HEK293 (cell line): ENCODE measurements around the gene CSTPP1.
A peak's percentile ranks its signal among the peaks of the same experiment; 100 is the strongest.

Experiments used
- GLI2 ChIP-seq: fragments of 450-650 bp; formaldehyde crosslinking; IDR thresholded peaks from 2 replicates; pipeline ENCODE4; 2017; ENCODE audit warnings: missing biosample characterization, missing genetic modification characterization, low read depth, borderline replicate concordance
- GLI4 ChIP-seq: fragments of 450-650 bp; formaldehyde crosslinking; IDR thresholded peaks from 2 replicates; pipeline ENCODE4 v1.5.1; 2016; ENCODE audit warnings: missing biosample characterization, missing genetic modification characterization
- HIC1 ChIP-seq: fragments of 450-650 bp; formaldehyde crosslinking; IDR thresholded peaks from 2 replicates; pipeline ENCODE4 v1.5.1; 2016; ENCODE audit warnings: missing biosample characterization, missing genetic modification characterization
- KLF9 ChIP-seq: fragments of 450-650 bp; formaldehyde crosslinking; IDR thresholded peaks from 2 replicates; pipeline ENCODE4 v1.5.1; 2016; ENCODE audit warnings: missing biosample characterization, missing genetic modification characterization, low read depth
- PRDM4 ChIP-seq: fragments of 450-650 bp; formaldehyde crosslinking; IDR thresholded peaks from 2 replicates; pipeline ENCODE4 v1.5.1; 2017; ENCODE audit warnings: missing biosample characterization, missing genetic modification characterization
- PRDM6 ChIP-seq: fragments of 450-650 bp; formaldehyde crosslinking; IDR thresholded peaks from 2 replicates; pipeline ENCODE4 v1.5.1; 2017; ENCODE audit warnings: missing biosample characterization, missing genetic modification characterization
- SETDB1 ChIP-seq: IDR thresholded peaks from one replicate; pipeline ENCODE4 v1.6.1; 2017; ENCODE audit warnings: mild to moderate bottlenecking, low read length, moderate library complexity, mixed read lengths; ENCODE audit not compliant: insufficient read length
- TRIM28 ChIP-seq: IDR thresholded peaks from 2 replicates; pipeline ENCODE4 v1.6.1; 2011; ENCODE audit warnings: low read length, control low read depth, borderline replicate concordance
- ZBTB44 ChIP-seq: fragments of 450-650 bp; IDR thresholded peaks from 2 replicates; pipeline ENCODE4 v1.5.1; 2018; ENCODE audit warnings: missing biosample characterization, mild to moderate bottlenecking, missing genetic modification characterization
- ZBTB49 ChIP-seq: fragments of 450-650 bp; formaldehyde crosslinking; IDR thresholded peaks from 2 replicates; pipeline ENCODE4 v1.5.1; 2016; ENCODE audit warnings: missing biosample characterization, missing genetic modification characterization, low read depth
- ZNF174 ChIP-seq: fragments of 450-650 bp; formaldehyde crosslinking; IDR thresholded peaks from 2 replicates; pipeline ENCODE4 v1.5.0; 2017; ENCODE audit warnings: missing biosample characterization, mild to moderate bottlenecking, missing genetic modification characterization
- ZNF2 ChIP-seq: fragments of 450-650 bp; formaldehyde crosslinking; IDR thresholded peaks from 2 replicates; pipeline ENCODE4 v1.5.1; 2016; ENCODE audit warnings: missing biosample characterization, missing genetic modification characterization
- ZNF23 ChIP-seq: fragments of 450-650 bp; formaldehyde crosslinking; IDR thresholded peaks from 2 replicates; pipeline ENCODE4 v1.5.1; 2016; ENCODE audit warnings: missing biosample characterization, missing genetic modification characterization, borderline replicate concordance
- ZNF239 ChIP-seq: fragments of 450-650 bp; formaldehyde crosslinking; IDR thresholded peaks from 2 replicates; pipeline ENCODE4 v1.5.1; 2016; ENCODE audit warnings: missing biosample characterization, missing genetic modification characterization
- ZNF324 ChIP-seq: fragments of 450-650 bp; formaldehyde crosslinking; IDR thresholded peaks from 2 replicates; pipeline ENCODE4 v1.5.1; 2016; ENCODE audit warnings: missing biosample characterization, missing genetic modification characterization
- ZNF404 ChIP-seq: fragments of 450-650 bp; formaldehyde crosslinking; IDR thresholded peaks from 2 replicates; pipeline ENCODE4 v1.5.1; 2017; ENCODE audit warnings: missing biosample characterization, missing genetic modification characterization
- ZNF48 ChIP-seq: fragments of 450-650 bp; formaldehyde crosslinking; IDR thresholded peaks from 2 replicates; pipeline ENCODE4 v1.5.1; 2016; ENCODE audit warnings: missing biosample characterization, missing genetic modification characterization
- ZNF580 ChIP-seq: fragments of 450-650 bp; formaldehyde crosslinking; IDR thresholded peaks from 2 replicates; pipeline ENCODE4 v1.5.1; 2016; ENCODE audit warnings: missing biosample characterization, missing genetic modification characterization
- ZNF610 ChIP-seq: fragments of 450-650 bp; formaldehyde crosslinking; IDR thresholded peaks from 2 replicates; pipeline ENCODE4 v1.5.1; 2016; ENCODE audit warnings: missing biosample characterization, missing genetic modification characterization, borderline replicate concordance
- ZNF624 ChIP-seq: fragments of 450-650 bp; formaldehyde crosslinking; IDR thresholded peaks from 2 replicates; pipeline ENCODE4 v1.5.1; 2017; ENCODE audit warnings: missing biosample characterization, missing genetic modification characterization
- ZNF629 ChIP-seq: fragments of 450-650 bp; formaldehyde crosslinking; IDR thresholded peaks from 2 replicates; pipeline ENCODE4 v1.5.1; 2017; ENCODE audit warnings: missing biosample characterization, missing genetic modification characterization
- ZNF639 ChIP-seq: fragments of 450-650 bp; formaldehyde crosslinking; IDR thresholded peaks from 2 replicates; pipeline ENCODE4 v1.5.1; 2016; ENCODE audit warnings: missing biosample characterization, missing genetic modification characterization
- ZNF660 ChIP-seq: fragments of 450-650 bp; IDR thresholded peaks from 2 replicates; pipeline ENCODE4 v1.5.1; 2018; ENCODE audit warnings: missing biosample characterization, mild to moderate bottlenecking, missing genetic modification characterization
- ZNF664 ChIP-seq: fragments of 450-650 bp; formaldehyde crosslinking; IDR thresholded peaks from 2 replicates; pipeline ENCODE4 v1.5.1; 2016; ENCODE audit warnings: missing biosample characterization, missing genetic modification characterization
- ZNF747 ChIP-seq: fragments of 450-650 bp; formaldehyde crosslinking; IDR thresholded peaks from 2 replicates; pipeline ENCODE4 v1.5.1; 2016; ENCODE audit warnings: missing biosample characterization, missing genetic modification characterization
- ZNF785 ChIP-seq: fragments of 450-650 bp; formaldehyde crosslinking; IDR thresholded peaks from 2 replicates; pipeline ENCODE4 v1.5.1; 2016; ENCODE audit warnings: missing biosample characterization, missing genetic modification characterization
- ZNF843 ChIP-seq: fragments of 450-650 bp; formaldehyde crosslinking; IDR thresholded peaks from 2 replicates; pipeline ENCODE4 v1.5.1; 2016; ENCODE audit warnings: missing biosample characterization, missing genetic modification characterization
- ZSCAN30 ChIP-seq: fragments of 450-650 bp; IDR thresholded peaks from 2 replicates; pipeline ENCODE4 v1.5.1; 2018; ENCODE audit warnings: missing biosample characterization, mild to moderate bottlenecking, missing genetic modification characterization, moderate library complexity

Gene CSTPP1

GRCh38 chr11:46948378-46949131 is 12.0 kb downstream of the CSTPP1 start (continued):
- TF ChIP-seq ZNF747 (tag by site-specific recombination) (no peak), PRDM4 (tag by site-specific recombination) (peak; percentile 87), ZNF610 (tag by site-specific recombination) (peak; percentile 41; the same call in 1 of the 2 replicates), ZNF23 (tag by site-specific recombination) (no peak), ZNF324 (peak; percentile 71; the same call in 1 of the 2 replicates), SETDB1 (no peak), GLI2 (peak; percentile 24; the same call in 1 of the 2 replicates), ZNF2 (tag by site-specific recombination) (peak; percentile 76), PRDM6 (tag by site-specific recombination) (peak; percentile 99), ZNF843 (tag by site-specific recombination) (peak; percentile 94), ZNF239 (no peak), ZNF629 (tag by site-specific recombination) (peak; percentile 98), KLF9 (no peak), ZNF785 (tag by site-specific recombination) (no peak), TRIM28 (peak; percentile 91; the same call in 1 of the 2 replicates), ZSCAN30 (peak; percentile 92; the same call in 1 of the 2 replicates), GLI4 (tag by site-specific recombination) (no peak), ZBTB44 (tag by site-specific recombination) (peak; percentile 72; the same call in 1 of the 2 replicates), ZNF404 (tag by site-specific recombination) (no peak), ZNF48 (tag by site-specific recombination) (no peak), ZNF624 (tag by site-specific recombination) (no peak), ZNF580 (tag by site-specific recombination) (no peak; the same call in 1 of the 2 replicates), ZBTB49 (no peak), HIC1 (peak; percentile 85), ZNF639 (tag by site-specific recombination) (peak; percentile 87), ZNF174 (tag by site-specific recombination) (no peak), ZNF664 (tag by site-specific recombination) (no peak), ZNF660 (peak; percentile 38; the same call in 1 of the 2 replicates)
